Activated CD8-positive, alpha-beta memory T cell treated with anti-CD3 and anti-CD28 coated beads for 36 hours (primary cell): ENCODE data around the gene NKD2. TPM values are rescaled to one million over a fixed set of nuclear protein-coding genes. Genes with fewer than 3 reads are reported as not detected.
"Not testable (repeated sequence)": the region's sequence is repeated elsewhere in the genome, so short reads cannot be mapped to it uniquely, and the experiment has no call there.

Source experiments
- CTCF ChIA-PET: fragments of 350-600 bp; sonication (Branson Sonifier 250); formaldehyde crosslinking; loops from one replicate; lab custom pipeline; 2021; ENCODE audit warnings: antibody characterized with exemption; lab: Charles Lee
- POLR2A ChIA-PET: fragments of 350-600 bp; sonication (Branson Sonifier 250); formaldehyde crosslinking; loops from one replicate; lab custom pipeline; 2021; ENCODE audit warnings: antibody characterized with exemption; lab: Charles Lee
- total RNA-seq, 2 experiments: library from RNA; stranded (reverse); gene quantifications; one replicate each; pipeline ENCODE4 v1.2.3, GENCODE V29; 2021

Gene NKD2
- total RNA-seq, 2 experiments from 2014 or later, result 0.40 to 0.59 TPM

DNA sequence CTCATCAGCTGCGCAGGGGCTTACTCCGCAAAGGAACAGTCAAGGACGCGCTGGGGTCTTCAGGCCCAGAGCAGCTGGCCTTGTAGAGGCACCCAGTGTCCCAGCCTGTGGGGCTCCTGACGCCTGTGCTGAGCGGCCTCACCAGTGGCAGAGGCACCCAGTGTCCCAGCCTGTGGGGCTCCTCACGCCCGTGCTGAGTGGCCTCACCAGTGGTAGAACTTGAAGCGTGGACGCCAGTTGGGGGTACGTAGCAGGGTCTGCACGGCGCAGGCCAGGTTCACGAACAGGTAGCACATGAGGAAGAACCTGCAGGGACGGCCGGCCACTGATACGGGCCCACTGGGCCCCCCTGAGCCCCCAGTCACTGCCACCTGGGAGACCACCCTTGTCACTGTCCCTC is 67.3 kb downstream of the NKD2 start:
- CTCF ChIA-PET, result no interaction called here
- POLR2A ChIA-PET, result no interaction called here

DNA sequence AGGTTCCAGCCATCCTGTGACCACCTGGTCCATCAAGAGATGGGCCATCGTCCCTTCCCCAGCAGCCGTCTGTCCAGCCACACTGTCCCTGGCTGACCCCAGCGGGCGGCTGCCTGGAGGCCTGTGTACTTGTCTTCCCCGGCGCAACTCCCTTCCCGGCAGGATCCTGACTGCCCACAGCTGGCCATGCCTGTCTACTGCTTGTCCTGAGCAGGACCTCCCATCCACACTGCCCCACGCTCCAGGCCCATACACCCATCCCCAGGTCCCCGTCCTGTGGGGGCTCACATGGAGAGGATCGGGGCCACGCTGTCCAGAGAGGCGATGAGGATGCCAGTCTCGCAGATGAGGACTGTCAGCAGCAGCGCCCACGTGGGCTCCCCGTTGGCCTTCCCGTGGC is 67.8 kb downstream of the NKD2 start:
- CTCF ChIA-PET, result no interaction called here
- POLR2A ChIA-PET, result no interaction called here

DNA sequence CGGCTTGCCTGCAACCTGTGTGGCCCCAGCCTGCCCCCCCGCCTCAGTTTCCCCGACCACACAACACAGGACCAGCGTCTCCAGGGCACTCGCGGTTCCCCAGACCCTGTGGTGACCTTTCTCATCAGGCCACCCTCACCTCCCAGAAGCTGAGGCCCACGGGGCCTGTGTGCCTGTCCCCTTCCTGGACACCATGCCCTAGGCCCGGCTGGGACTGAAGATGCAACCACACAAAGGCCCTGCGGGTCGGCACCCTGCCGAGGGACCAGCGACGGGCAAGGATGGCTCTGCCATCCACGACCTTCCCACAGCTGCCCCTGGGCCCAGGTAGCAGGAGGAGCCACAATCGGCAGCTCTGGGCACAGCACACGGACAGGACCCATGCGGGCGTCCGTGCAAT is 68.4 kb downstream of the NKD2 start:
- POLR2A ChIA-PET, result no interaction called here

DNA sequence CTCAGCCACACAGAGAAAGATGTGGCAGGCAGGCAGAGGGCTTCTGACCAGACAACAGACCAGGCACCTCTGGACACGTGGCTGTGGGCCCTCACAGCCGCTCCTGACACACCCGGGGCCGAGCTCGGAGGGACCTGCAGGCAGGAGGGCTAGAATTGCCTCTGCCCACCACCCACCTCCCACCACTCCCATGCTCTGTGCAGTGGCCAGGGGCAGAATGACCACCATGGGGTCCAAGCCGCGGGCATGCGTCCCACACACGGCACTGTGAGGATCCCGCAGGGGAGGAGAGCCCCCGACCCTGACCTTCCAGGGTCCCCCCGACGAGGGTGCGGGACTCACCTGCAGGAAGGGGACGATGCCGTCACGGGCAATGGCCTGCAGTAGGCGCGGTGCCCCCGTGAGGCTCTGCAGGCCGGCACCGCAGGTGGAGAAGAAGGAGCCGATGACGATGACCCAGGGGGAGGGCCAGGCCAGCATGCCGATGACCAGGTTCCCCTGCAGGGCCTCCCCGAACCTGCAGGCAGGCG is 69.0 kb downstream of the NKD2 start:
- CTCF ChIA-PET, result no interaction called here
- POLR2A ChIA-PET, result no interaction called here

More for the DNA sequence above, 68.4 kb downstream of the NKD2 start:
- CTCF ChIA-PET, result no interaction called here

DNA sequence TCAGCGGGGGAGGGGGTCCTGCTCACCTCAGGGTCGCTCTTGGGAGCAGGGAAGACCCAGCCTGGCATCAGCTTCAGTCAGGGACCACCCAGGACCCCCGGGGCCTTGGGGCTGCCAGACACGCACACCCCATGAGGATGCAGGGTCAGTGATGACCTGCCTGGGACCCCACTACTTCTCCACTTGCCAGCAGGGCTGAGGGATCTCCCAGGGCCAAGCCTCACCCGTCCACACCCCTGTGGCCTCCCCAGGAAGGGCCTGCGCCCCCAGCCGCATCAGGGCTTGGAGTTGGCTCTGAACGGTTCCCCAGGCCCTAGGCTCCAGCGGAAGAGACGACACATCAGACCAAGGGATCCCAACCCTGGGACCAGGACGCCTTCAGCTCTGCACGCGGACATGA is 69.6 kb downstream of the NKD2 start:
- ChIA-PET POLR2A (no interaction called here), CTCF (no interaction called here)

DNA sequence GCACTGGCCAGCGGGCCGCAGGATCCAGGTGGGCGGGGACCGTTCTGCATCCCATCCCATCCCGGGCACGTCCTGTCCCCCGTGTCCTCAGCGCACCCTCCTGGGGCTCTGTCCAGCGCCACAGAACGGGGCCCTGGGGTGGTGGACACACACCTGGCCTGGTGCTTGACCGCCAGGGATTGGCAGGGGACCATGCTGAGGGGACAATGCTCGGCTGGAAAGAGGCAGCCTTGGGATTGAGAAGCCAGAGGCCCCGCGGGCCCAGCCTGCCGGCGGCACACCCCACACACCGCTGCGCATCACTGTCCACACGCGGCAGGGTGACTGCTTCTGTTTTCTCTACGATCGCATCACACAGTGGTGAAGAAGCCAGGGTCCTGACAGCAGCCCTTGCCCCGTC is 70.2 kb downstream of the NKD2 start:
- POLR2A ChIA-PET, result no interaction called here
- CTCF ChIA-PET, result no interaction called here

DNA sequence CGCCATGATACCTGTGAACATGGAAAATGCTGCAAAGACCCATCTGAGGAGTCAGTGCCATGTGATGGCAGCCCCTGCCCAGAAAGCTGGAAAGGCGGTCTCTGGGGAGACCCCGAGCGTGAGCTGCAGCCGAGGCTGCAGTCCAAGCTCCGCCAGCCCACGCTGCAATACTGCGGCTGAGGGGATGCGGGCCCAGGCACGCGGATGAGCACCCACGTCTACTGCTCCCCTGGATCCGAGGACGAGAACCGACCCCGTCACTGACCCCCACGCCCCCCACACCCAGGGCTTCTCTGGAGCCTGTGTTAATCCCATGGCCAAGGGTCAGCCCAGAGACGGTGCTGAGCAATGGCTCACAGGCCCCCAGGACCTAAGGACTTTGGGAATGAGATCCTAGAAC is 70.9 kb downstream of the NKD2 start:
- ChIA-PET CTCF (no interaction called here), POLR2A (no interaction called here)

DNA sequence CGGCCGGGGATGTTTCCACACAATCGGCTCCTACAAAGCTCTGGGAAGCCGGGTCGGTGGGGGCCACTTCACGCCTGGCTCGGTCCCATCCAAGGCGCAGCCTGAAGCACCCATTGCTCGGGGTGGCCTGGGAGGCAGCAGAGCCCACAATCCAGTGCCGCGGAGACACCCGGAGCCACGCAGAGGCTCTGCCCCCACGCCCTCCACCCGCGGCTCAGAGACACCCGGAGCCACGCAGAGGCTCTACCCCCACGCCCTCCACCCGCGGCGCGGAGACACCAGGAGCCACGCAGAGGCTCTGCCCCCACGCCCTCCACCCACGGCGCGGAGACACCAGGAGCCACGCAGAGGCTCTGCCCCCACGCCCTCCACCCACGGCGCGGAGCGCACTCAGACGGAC is 71.4 kb downstream of the NKD2 start:
- ChIA-PET POLR2A (no interaction called here), CTCF (no interaction called here)

DNA sequence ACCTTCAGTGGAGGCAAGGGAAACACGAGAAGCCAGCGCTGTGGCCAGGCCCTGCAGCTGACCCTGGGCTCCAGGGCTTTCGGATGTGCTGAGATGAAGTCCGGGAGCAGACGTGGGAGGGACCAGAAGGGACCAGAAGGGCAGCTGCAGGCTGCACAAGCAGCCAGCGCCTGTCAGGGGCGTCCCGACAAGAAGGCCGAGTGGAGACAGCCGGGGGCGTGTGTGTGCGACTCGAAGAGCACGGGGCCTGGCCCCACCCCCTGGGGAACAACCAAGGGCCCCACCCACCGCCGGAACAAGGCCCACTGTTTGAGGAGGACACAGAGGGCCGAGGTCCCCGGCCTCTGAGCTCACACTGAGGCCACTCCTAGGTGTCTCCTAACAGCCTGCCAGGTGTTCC is 71.8 kb downstream of the NKD2 start:
- ChIA-PET POLR2A (no interaction called here), CTCF (interaction anchor here (0.7 kb wide), 1 partner anchor 909 kb away, joined by 3 read pairs; no protein-coding TSS in a partner anchor)

DNA sequence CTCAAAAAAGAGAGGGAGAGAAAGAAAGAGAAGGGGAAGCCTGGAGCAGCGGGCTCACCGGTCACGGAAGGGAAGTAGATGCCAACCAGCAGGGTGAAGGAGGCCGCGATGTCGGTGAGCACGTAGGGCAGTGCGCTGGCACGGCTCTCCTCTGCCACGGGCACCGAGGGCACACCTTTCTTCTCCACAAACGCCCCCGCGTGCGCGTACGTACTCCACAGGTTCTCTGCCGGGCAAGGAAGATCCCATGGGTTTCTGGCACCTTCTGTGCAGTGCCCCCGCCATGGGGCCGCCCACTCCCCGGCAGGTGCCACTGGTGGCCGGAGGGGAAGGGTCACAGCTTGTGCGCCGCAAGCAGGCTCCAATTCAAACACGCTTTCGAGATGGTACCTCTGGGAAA is 72.9 kb downstream of the NKD2 start:
- ChIA-PET CTCF (no interaction called here), POLR2A (no interaction called here)

DNA sequence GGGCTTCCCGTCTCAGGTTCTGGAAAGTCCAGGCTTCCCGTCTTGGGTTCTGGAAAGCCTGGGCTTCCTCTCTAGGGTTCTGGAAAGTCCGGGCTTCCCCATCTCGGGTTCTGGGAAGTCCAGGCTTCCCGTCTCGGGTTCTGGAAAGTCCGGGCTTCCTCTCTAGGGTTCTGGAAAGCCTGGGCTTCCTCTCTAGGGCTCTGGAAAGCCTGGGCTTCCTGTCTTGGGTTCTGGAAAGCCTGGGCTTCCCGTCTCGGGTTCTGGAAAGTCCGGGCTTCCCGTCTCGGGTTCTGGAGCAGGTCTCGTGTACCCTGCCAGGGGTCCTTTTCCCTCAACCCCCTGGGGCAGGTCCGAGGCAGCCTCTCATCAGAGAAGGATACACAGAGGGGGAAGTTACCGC is 74.4 kb downstream of the NKD2 start:
- POLR2A ChIA-PET, CTCF ChIA-PET: not testable (repeated sequence)

DNA sequence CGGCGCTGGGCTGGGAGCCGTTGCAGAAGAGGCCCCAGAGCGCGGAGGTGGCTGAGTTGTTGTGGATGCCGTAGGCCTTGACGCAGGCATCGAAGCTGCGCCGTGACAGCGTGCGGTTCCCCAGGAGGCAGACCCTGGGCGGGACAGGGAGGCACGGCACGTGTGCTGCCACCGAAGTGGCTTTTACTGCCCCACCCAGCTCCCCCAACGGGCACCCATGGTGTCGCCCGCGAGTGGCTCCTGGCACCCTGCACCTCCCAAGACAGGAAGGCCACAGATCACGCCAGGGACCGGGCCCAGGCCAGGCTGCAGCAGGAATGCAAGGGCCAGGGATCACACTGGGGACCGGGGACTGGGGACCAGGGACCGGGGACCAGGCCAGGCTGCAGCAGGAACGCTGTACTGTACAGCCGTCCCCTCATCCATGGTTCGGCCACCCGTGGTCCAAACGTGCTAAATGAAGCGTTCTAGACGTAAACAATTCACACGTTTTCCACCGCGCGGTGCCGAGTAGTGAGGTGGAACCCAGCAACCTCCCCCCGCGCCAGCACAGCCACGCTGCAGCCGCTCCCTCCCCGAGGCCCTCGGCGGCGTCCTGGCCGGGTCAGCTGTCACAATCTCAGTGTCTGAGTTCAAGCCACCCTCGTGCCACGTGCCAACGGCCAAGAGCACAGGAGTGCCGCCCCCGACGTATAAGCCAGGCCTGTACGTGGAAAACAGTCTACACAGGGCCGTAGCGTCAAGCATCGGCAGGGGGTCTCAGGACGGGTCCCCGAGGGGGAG is 75.4 kb downstream of the NKD2 start:
- CTCF ChIA-PET, result no interaction called here
- POLR2A ChIA-PET, result no interaction called here

DNA sequence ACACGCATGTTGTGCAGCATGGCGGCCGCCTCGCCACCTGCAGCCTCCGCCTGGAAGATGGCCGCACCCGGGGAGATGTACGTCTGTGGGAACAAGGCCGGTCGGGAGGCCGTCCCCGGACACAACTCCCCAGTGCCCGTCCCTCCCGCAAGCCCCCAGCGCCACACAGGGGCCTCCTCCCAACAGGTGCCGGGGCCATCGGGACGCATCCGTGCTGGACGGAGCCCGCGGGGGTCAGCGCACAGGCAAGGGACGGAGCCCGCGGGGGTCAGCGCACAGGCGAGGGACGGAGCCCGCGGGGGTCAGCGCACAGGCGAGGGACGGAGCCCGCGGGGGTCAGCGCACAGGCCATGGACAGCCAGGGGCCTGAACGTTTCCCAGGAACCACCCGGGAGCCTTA is 76.8 kb downstream of the NKD2 start:
- CTCF ChIA-PET, result no interaction called here
- POLR2A ChIA-PET, result no interaction called here

DNA sequence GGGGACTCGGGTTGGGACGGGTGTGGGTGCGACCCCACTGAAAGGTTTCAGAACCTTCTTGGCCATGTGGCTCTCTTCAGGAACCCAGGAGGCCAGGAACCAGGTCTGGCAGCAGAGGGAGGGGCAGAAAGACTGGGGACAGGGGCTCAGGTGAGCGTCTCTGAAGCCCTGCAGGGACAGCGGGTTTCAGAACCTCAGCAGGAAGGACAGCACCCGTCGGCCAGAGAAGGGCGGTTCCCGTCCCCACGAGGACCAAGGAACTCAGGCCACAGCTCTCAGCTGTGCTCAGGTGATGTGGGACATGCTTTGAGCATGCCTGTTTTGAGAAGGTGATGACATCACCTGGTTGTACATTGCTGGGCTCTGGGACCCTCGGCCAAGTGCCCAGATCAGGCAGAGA is 77.5 kb downstream of the NKD2 start:
- ChIA-PET POLR2A (no interaction called here), CTCF (no interaction called here)

DNA sequence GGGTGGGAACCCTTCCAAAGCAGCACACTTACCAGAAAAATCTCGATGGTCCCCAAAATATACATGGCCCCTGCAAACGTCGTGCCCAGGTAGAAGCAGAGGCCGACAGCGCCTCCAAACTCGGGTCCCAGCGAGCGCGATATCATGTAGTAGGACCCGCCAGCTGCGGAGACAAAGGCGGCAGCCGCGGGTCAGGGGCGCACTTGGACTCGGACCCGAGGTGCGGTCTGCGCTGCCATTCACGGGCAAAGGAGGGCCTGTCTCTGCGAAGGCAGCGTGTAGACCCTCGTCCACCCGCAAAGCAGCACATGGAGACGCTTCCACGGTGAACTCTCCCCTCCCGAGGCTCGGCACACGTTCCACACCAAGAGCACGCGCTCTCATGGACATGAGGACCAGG is 78.3 kb downstream of the NKD2 start:
- CTCF ChIA-PET, result no interaction called here
- POLR2A ChIA-PET, result no interaction called here

DNA sequence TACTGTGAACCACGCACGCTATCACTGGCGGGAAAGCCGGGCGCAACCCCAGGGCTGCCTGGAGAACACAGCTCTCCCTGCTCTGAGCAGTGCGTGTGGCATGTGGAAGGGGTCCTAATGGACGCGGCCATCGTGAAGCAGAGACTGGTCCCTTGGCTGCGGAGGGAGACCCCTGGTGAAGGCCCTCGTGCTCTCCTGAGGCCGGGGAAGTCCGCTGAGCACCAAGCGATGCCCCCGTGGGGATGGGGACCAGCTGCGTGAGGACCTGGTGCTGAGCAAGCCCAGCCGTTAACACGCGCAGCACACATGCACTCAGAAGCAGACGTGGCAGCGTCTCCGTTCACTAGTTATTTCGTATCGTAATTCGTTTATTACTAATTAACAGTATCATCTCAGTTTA is 78.8 kb downstream of the NKD2 start:
- ChIA-PET POLR2A (no interaction called here), CTCF (no interaction called here)

DNA sequence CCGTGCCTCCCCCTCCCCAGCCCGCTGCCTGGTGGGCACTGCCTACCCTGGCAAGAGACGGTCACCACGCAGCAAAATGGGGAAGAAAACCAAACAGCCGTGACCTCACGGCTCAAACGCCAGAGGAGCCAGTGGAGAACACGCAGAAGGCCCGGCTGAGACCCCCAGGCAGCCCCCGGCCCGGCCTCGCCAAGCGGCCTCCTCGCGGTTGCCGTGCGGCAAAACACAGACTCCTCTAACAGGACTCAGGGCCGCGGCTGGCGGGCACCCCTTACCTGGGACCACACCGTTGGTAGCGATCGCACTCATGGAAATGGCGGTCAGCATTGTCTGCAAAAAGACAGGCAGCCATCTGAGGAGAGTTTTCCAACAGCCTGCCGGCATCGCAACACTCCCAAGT is 79.4 kb downstream of the NKD2 start:
- ChIA-PET POLR2A (no interaction called here), CTCF (no interaction called here)

Other genes with a start within 250 kb of the NKD2 start
- under 1 TPM; 0.15 to 0.17 TPM for gene ZDHHC11B, start 224.1 kb upstream of the NKD2 start, total RNA-seq
- 1 to 10 TPM; 4.7 to 5.9 TPM for gene ZDHHC11, start 157.8 kb upstream of the NKD2 start, total RNA-seq
- gene BRD9, start 116.0 kb upstream of the NKD2 start, total RNA-seq, result 10 to 100 TPM; 54.1 to 57.9 TPM
- 10 to 100 TPM; 43.4 to 45.8 TPM for gene TRIP13, start 115.9 kb upstream of the NKD2 start, total RNA-seq
- 1 to 10 TPM; 5.3 to 6.8 TPM for gene SLC12A7, start 103.3 kb downstream of the NKD2 start, total RNA-seq
- gene SLC6A19, start 192.8 kb downstream of the NKD2 start, total RNA-seq, result not detected
- gene SLC6A18, start 216.6 kb downstream of the NKD2 start, total RNA-seq, result not detected